Measurements from ENCODE around the gene THADA.

GRCh38 chr2:43566461-43566729 is 29.4 kb downstream of the THADA start:
- TF ChIP-seq, protein P1, sequence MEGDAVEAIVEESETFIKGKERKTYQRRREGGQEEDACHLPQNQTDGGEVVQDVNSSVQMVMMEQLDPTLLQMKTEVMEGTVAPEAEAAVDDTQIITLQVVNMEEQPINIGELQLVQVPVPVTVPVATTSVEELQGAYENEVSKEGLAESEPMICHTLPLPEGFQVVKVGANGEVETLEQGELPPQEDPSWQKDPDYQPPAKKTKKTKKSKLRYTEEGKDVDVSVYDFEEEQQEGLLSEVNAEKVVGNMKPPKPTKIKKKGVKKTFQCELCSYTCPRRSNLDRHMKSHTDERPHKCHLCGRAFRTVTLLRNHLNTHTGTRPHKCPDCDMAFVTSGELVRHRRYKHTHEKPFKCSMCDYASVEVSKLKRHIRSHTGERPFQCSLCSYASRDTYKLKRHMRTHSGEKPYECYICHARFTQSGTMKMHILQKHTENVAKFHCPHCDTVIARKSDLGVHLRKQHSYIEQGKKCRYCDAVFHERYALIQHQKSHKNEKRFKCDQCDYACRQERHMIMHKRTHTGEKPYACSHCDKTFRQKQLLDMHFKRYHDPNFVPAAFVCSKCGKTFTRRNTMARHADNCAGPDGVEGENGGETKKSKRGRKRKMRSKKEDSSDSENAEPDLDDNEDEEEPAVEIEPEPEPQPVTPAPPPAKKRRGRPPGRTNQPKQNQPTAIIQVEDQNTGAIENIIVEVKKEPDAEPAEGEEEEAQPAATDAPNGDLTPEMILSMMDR (IDR thresholded peaks at IDR 0.05; ENCODE audit: borderline replicate concordance, extremely low read depth, low read length, poor library complexity, severe bottlenecking): no peak
- no peak for TF ChIP-seq EZH2 (IDR thresholded peaks at IDR 0.05; ENCODE audit: borderline replicate concordance, low read depth, low read length, severe bottlenecking)
